CD4-positive, alpha-beta T cell treated with Interferon alpha-2 for 1 hour (primary cell): ENCODE data around the gene ZNF276.

Experiments
- DNase-seq, 2 donors: peaks; one replicate each; pipeline ENCODE4 v3.0.0-alpha.2; 2020 to 2022

Gene ZNF276

DNA sequence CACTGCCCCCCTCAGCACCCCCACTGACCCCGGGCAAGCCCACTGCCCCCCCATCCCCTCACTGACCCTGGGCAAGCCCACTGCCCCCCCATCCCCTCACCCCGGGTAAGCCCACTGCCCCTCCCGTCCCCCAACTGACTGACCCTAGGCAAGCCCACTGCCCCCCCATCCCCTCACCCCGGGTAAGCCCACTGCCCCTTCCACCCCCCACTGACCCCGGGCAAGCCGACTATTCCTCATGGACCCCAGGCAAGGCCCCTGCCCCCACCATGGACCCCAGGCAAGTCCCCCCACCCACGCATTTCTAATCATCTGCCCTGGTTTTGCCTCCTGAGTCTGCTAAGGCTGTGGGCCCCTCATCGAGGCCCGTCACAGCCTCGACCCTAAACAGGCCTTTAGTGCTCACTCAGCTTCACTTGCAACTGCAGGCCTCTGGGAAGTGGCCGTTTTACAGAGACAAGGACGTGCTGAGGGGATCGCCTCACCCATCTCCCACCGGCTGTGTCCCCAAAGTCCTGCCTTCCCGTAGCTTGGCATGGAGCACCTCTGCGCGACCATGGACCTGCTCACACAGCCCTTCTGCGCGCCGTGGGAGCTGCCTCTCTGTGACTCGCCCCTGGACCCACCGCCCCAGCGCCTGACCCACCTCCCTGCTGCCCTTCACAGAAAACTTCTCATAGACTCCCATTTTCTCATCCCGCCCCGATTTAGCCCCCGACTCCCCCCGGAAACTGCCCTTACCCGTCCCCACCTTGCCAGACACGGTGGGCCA lies 4.2 kb upstream of the ZNF276 start:
- no peak for DNase-seq

DNA sequence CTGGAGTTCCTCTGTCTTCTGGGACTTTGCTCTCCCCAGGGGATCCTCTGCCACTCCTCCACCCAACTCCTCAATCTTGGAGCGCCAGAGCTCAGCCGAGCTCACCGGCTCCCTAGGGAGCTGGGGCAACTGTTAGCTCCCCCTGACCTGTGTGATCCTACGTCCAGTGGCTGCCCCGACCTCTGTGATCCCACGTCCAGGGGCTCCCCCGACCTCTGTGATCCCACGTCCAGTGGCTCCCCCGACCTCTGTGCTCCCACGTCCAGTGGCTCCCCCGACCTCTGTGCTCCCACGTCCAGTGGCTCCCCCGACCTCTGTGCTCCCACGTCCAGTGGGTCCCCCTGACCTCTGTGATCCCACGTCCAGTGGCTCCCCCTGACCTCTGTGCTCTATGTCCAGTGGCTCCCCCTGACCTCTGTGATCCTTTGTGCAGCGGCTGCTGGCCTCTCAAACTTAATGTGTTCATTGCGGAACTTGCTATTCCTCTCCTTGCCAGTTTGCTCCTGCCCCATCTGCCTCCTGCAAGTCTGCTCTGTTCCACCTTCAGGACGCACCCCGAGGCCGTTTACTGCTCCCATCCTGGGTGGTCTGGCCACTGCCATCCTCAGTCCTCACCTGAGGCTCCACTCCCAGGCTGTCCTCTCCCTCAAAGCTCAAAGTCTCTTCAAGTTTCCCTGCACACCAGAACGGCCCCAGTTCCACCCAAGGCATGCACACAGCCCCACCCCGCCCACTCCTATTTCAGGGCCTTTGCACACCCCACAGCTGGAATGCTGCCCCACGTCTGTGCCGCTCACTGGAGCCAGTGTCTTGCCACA lies 3.4 kb upstream of the ZNF276 start:
- no peak for DNase-seq

DNA sequence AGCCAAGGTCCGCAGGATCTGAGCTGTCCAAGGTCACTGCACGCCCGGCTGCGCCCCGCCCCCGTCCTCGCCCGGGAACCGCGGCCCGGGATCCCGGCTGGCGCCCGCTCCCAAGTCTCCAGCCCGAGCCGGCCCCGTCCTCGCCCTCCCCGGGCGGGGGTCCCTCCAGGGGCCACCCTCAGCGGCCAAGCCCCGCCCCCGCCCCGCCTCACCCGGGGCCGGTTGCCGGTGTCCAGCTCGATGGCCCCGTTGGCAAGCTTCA lies 855 bp upstream of the ZNF276 start:
- DNase-seq, result no peak

DNA sequence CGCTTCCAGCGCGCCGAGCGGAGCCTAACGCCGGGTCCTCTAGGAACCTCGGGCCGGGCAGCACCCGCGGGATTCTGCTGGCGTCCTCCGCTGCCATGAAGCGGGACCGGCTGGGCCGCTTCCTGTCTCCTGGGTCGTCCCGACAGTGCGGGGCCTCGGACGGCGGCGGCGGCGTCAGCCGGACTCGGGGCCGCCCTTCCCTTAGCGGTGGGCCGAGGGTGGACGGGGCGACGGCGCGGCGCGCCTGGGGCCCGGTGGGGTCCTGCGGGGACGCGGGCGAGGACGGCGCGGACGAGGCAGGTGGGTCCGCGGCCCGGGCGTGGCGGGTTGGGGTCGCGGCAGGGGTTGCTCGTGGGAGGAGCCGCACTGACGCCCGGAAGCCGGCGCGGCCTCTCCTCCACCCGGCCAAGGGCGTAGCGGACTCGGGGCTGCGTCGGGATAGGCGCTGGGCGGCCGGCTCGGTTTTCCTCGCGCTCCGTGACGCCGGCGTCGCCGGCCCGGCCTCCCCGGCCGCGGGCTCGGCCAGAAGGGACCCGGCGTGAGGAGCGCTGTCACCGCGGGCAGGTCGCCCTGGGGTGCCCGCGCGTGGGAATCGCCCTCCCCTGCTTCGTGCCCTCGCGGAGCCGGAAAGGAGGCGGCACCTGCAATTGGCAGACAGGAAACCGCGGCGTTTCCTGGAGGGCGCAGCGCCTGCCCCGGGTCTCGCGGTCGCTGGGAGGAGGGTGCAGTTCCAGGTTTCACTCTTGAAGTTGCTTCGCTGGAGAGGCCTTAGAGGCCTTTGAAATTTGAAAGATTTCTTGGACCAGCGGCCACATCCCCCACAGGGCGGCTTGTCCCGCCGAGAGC lies 432 bp downstream of the ZNF276 start:
- DNase-seq, result peak; percentile 89 to 93

DNA sequence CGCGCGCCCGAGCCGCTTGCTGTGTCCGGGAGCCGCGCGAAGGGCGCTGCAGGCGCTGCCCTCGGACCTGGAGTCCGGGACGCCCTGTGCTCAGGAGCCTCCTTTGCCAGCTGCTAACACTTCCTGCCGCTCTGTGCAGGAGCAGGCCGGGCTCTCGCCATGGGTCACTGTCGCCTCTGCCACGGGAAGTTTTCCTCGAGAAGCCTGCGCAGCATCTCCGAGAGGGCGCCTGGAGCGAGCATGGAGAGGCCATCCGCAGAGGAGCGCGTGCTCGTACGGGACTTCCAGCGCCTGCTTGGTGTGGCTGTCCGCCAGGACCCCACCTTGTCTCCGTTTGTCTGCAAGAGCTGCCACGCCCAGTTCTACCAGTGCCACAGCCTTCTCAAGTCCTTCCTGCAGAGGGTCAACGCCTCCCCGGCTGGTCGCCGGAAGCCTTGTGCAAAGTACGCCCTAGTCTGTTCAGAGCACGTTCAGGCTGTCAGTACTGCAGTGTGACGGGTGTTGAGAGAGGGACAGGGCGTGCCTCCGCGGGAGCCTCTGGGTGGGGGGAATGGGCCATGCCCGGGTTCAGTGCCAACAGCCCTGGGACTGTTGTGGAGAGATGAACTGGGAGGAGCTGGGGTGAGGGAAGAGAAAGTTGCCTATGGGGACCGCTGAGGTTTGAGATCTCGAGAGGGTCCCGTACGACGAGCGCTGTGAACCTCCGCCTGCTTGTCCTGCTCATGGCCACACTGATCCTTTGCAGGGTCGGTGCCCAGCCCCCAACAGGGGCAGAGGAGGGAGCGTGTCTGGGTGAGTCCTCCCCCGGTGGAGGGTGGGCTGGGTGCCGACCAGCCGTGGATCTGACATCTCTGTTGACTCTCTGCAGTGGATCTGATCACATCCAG lies 1.3 kb downstream of the ZNF276 start:
- peak; percentile 80 to 83 for DNase-seq

GRCh38 chr16:89723279-89724250 lies 2.2 kb downstream of the ZNF276 start:
- DNase-seq, result peak; percentile 80 to 88

DNA sequence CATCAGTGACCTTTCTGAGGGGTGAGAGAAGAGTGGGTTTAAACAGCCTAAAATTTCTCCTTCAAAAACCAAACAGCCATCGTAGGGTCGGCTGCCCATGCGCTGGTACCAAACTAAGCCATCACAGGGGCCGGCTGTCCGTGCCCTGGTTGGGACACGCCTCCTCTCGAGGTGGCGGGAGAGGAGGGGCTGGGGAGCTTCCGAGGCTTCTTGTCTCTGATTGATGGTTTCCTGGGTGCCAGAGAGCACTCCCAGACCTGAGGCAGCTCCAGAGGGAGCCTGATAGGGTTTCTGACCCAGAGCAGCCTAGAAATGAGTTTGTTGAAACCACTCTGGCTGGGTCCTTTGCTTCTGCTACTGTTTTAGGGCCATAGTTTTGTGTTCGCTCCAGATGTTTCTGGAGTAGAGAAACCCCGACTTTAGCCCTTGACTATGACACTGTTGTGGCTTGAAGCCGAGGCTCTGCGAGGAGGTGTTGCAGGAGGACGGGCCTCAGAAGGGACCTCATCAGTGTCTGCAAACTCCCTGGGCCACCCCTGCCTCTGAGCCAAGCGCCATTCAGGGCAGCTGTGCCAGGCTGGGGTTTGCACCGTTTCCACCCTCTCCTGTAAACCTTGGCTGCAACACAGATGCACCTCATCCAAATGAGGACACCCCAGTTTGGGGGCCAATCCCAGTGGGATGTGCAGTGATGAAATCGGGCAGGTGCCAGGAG lies 6.2 kb downstream of the ZNF276 start:
- DNase-seq, result no peak

DNA sequence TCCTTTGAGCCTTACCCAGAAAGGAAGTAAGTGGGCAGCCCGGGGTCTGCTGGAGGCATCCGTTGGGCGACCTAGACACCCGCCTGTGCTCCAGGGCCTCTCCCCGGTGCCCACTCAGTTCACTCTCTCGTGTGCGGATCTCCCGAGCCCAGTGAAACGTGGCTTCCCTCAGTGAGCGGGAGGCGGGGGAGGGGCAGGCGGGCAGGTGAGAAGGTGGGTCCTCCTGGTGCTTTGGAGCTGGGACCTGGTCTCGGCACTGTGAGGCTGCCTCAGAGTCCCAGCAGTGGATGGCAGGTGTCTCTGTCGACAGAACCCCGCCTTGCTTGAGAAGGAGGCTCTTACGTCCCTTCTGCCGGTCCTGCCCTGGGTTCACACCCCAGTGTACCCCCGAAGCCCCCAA lies 8.0 kb downstream of the ZNF276 start:
- DNase-seq, result no peak

- DNase-seq, result no peak
These were observed 8.7 kb downstream of the ZNF276 start for GRCh38 chr16:89729863-89730593.

GRCh38 chr16:89730610-89731234 lies 9.4 kb downstream of the ZNF276 start:
- DNase-seq, result no peak

GRCh38 chr16:89732142-89732917 lies 11.0 kb downstream of the ZNF276 start:
- no peak for DNase-seq

DNA sequence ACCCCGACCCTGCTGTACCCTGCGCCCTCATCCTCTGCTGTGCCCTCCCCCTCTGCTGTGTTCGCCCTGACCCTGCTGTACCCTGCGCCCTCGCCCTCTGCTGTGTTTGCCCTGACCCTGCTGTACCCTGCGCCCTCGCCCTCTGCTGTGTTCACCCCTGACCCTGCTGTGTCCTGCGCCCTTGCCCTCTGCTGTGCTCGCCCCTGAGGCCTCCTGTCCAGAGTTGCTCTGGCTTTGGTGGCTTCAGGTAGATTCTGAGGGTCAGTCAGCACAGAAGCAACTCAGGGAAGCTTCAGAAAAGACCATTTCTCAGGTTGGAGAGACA lies 11.5 kb downstream of the ZNF276 start:
- DNase-seq, result no peak

- DNase-seq, result no peak
These were observed 12.0 kb downstream of the ZNF276 start for GRCh38 chr16:89733322-89733721.

DNA sequence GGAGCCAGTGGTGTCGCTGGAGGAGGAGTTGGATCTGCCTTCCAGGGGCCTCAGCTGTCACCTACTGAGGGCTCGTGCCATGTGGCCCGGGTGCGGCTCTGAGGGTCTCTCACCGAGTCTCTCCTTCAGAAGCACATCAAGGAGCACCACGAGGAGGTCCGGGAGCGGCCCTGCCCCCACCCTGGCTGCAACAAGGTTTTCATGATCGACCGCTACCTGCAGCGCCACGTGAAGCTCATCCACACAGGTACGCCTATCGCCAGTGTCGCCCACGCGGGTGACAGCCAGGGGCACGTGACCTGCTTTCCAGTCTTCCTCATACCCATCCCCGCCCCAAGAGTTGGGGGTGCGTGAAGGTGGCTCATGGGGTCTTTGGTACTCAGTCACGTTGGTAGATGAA lies 12.5 kb downstream of the ZNF276 start:
- DNase-seq, result no peak

DNA sequence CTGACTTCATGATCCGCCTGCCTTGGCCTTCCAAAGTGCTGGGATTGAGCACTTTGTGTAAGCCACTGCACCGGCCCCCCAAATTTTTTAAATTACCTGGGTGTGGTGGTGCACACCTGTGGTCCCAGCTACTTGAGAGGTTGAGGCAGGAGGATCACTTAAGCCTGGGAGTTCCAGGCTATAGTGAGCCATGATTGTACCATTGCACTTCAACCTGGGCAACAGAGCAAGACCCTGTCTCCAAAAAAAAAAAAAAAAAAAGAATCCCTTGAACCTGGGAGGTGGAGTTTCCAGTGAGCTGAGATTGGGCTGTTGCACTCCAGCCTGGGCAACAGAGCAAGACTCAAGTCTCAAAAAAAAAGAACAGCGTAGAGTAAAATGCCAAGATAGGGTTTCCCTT lies 15.2 kb downstream of the ZNF276 start:
- no peak for DNase-seq

DNA sequence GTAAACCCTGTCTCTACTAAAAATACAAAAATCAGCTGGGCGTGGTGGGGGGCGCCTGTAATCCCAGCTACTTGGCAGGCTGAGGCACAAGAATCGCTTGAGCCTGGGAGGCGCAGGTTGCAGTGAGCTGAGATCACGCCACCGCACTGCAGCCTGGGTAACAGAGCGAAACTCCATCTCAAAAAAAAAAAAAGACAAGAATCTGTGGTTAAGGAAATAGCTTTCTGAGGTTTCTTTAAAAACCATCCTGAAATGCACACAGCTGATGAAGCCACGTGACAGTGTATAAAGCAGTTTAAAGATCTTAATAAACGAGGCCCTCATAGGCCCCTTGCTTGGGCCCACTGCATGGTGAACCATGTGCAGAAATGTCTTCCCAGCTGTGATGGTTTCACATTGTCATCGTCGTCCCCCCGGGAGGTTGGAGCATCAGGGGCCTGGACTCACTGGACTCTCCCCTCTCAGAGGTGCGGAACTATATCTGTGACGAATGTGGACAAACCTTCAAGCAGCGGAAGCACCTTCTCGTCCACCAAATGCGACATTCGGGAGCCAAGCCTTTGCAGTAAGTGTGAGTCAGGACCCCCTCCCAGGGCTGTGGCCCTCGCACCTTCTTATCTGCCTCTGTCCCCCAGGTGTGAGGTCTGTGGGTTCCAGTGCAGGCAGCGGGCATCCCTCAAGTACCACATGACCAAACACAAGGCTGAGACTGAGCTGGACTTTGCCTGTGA lies 16.2 kb downstream of the ZNF276 start:
- peak; percentile 18 to 70 for DNase-seq

DNA sequence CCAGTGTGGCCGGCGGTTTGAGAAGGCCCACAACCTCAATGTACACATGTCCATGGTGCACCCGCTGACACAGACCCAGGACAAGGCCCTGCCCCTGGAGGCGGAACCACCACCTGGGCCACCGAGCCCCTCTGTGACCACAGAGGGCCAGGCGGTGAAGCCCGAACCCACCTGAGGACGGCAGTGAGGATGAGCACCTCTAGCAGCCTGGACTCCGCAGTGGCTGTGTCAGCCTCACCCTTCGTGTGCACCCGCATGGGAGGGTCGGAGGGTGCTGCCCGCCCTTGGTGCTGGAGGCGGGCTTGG lies 16.7 kb downstream of the ZNF276 start:
- no peak for DNase-seq
